K562 (cell line): ENCODE data around the gene ZNF384. TPM values are rescaled to one million over a fixed set of nuclear protein-coding genes. Genes with fewer than 3 reads are reported as not detected.

Source experiments
- CHD4 ChIP-seq: fragments of 200-600 bp; sonication (generic); IDR thresholded peaks from 3 replicates; pipeline ENCODE4 v1.6.1; 2012; ENCODE audit warnings: low read depth, mild to moderate bottlenecking, mixed read lengths, low read length, inconsistent platforms; ENCODE audit not compliant: insufficient read depth, insufficient replicate concordance, poor library complexity, severe bottlenecking
- HIVEP1 ChIP-seq: fragments of 250-450 bp; sonication (Bioruptor Pico); IDR thresholded peaks from 2 replicates; pipeline ENCODE4 v1.4.0; 2020; ENCODE audit warnings: mild to moderate bottlenecking
- HLTF ChIP-seq: fragments of 450-650 bp; IDR thresholded peaks from 2 replicates; pipeline ENCODE4 v1.6.1; 2016
- HMG20A ChIP-seq: fragments of 450-650 bp; formaldehyde crosslinking; conservative IDR thresholded peaks from 2 replicates; pipeline ENCODE4 v1.4.0; 2020; ENCODE audit warnings: mild to moderate bottlenecking, mixed read lengths
- KLF10 ChIP-seq: fragments of 250-450 bp; sonication (Bioruptor Pico); IDR thresholded peaks from 2 replicates; pipeline ENCODE4 v1.6.1; 2021; ENCODE audit warnings: matching md5 sums
- MBD2 ChIP-seq: sonication (generic); IDR thresholded peaks from 2 replicates; pipeline ENCODE4 v1.6.1; 2016; ENCODE audit warnings: low read depth, borderline replicate concordance
- NBN ChIP-seq: fragments of 450-650 bp; IDR thresholded peaks from 2 replicates; pipeline ENCODE4 v1.6.1; 2016; ENCODE audit warnings: low read depth, mild to moderate bottlenecking
- NONO ChIP-seq, 2 experiments: fragments of 200-400 bp in 1 of 2; fragments of 450-650 bp in 1 of 2; formaldehyde crosslinking in 1 of 2; IDR thresholded peaks; 2 replicates each; pipeline ENCODE4 v1.6.1; 2017; ENCODE audit warnings: low read depth in 2 of 2, mild to moderate bottlenecking in 2 of 2, moderate library complexity in 2 of 2, low read length in 1 of 2
- PCBP1 ChIP-seq: fragments of 200-400 bp; formaldehyde crosslinking; IDR thresholded peaks from 2 replicates; pipeline ENCODE4 v1.6.1; 2018; ENCODE audit warnings: mild to moderate bottlenecking, low read depth, low read length; ENCODE audit not compliant: poor library complexity, severe bottlenecking
- RCOR1 ChIP-seq, 2 experiments: IDR thresholded peaks; 2 replicates each; pipeline ENCODE4 v1.6.1; 2012; ENCODE audit warnings: low read depth in 2 of 2, low read length in 2 of 2, borderline replicate concordance in 1 of 2, improper control_type of control experiment in 1 of 2
- SMARCA5 ChIP-seq: fragments of 450-650 bp; IDR thresholded peaks from 2 replicates; pipeline ENCODE4 v1.6.1; 2016
- ZNF24 ChIP-seq: fragments of 450-650 bp; IDR thresholded peaks from 2 replicates; pipeline ENCODE4 v1.6.1; 2016
- ZNF280A ChIP-seq: fragments of 450-650 bp; IDR thresholded peaks from 2 replicates; pipeline ENCODE4 v1.6.1; 2018; ENCODE audit warnings: mild to moderate bottlenecking, low read depth; ENCODE audit not compliant: partially characterized antibody
- ZNF507 ChIP-seq: conservative IDR thresholded peaks from 2 replicates; pipeline ENCODE4 v1.6.1; 2017; ENCODE audit warnings: missing genetic modification characterization, missing compliant biosample characterization
- ZNF586 ChIP-seq: fragments of 450-650 bp; formaldehyde crosslinking; conservative IDR thresholded peaks from 2 replicates; pipeline ENCODE4 v1.4.0; 2020; ENCODE audit warnings: mild to moderate bottlenecking, moderate library complexity
- polyA plus RNA-seq, 8 experiments: library from polyadenylated mRNA; depleted of rRNA in 4 of 8; stranded (reverse) in 5 of 8; unstranded in 3 of 8; fragments of >200 nt; fragmentation: Nextera tagmentation in 2 of 8; fragmentation: Illumina TruSeq in 1 of 8; extraction: Ambion mirVana in 2 of 8; extraction: Trizol in 1 of 8; gene quantifications; 2 replicates each; pipeline versions ENCODE4 v1.2.1 to v1.2.3, GENCODE V29; 2011 to 2014; ENCODE audit warnings: inconsistent platforms in 1 of 8, missing spikeins in 1 of 8
- total RNA-seq, 7 experiments: library from RNA; depleted of rRNA in 6 of 7; stranded (reverse); fragments of >200 nt in 6 of 7; fragmentation: Illumina TruSeq in 2 of 7; extraction: Trizol in 2 of 7; gene quantifications; 2 replicates each; pipeline versions ENCODE4 v1.2.1 to v1.2.3, GENCODE V29; 2011 to 2021; ENCODE audit warnings: low replicate concordance in 1 of 7
- TF ChIP-seq, protein P1 (sequence below): conservative IDR thresholded peaks from 2 replicates; pipeline ENCODE4 v1.6.1; 2011; ENCODE audit warnings: low read depth, mild to moderate bottlenecking, low read length; ENCODE audit not compliant: control insufficient read depth
- TF ChIP-seq, protein P2 (sequence below): sonication (generic); formaldehyde crosslinking; IDR thresholded peaks from 2 replicates; pipeline ENCODE4 v1.8.0; 2022; ENCODE audit warnings: mild to moderate bottlenecking, missing genetic modification reagents
- TF ChIP-seq, protein P3 (sequence below): fragments of 200-400 bp; formaldehyde crosslinking; IDR thresholded peaks from 2 replicates; pipeline ENCODE4 v1.6.1; 2017; ENCODE audit warnings: mild to moderate bottlenecking, low read depth, low read length, moderate library complexity

Gene ZNF384
- total and polyA plus RNA-seq, 9 of the 15 experiments (the other 6 are each of a cell fraction or from before 2014, with no cell fraction given) = 0.36 to 64.8 (median 21.3) TPM

GRCh38 chr12:6662906-6663742, 26.1 kb downstream of the ZNF384 start, which contains the start of gene ING4 (continued):
- TF ChIP-seq, protein P1, sequence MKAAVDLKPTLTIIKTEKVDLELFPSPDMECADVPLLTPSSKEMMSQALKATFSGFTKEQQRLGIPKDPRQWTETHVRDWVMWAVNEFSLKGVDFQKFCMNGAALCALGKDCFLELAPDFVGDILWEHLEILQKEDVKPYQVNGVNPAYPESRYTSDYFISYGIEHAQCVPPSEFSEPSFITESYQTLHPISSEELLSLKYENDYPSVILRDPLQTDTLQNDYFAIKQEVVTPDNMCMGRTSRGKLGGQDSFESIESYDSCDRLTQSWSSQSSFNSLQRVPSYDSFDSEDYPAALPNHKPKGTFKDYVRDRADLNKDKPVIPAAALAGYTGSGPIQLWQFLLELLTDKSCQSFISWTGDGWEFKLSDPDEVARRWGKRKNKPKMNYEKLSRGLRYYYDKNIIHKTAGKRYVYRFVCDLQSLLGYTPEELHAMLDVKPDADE = peak; percentile 86
- TF ChIP-seq NONO (IDR thresholded peaks at IDR 0.05; ENCODE audit: low read depth in 2 of 2, low read length in 1 of 2) (no peak), PCBP1 (no peak), ZNF280A (no peak), NBN (peak; percentile 96), RCOR1 (IDR thresholded peaks at IDR 0.05; ENCODE audit: borderline replicate concordance in 1 of 2, low read depth in 2 of 2, low read length in 2 of 2) (no peak), CHD4 (no peak), ZNF507 (tag) (no peak), SMARCA5 (no peak), HLTF (no peak), ZNF24 (0 out of 2 replicates have a peak, but pooled peaks have one; percentile 8), HIVEP1 (no peak), MBD2 (peak; percentile 75), HMG20A (CRISPR knock-in tag) (no peak), KLF10 (no peak), ZNF586 (CRISPR knock-in tag) (no peak)
- TF ChIP-seq, protein P2, sequence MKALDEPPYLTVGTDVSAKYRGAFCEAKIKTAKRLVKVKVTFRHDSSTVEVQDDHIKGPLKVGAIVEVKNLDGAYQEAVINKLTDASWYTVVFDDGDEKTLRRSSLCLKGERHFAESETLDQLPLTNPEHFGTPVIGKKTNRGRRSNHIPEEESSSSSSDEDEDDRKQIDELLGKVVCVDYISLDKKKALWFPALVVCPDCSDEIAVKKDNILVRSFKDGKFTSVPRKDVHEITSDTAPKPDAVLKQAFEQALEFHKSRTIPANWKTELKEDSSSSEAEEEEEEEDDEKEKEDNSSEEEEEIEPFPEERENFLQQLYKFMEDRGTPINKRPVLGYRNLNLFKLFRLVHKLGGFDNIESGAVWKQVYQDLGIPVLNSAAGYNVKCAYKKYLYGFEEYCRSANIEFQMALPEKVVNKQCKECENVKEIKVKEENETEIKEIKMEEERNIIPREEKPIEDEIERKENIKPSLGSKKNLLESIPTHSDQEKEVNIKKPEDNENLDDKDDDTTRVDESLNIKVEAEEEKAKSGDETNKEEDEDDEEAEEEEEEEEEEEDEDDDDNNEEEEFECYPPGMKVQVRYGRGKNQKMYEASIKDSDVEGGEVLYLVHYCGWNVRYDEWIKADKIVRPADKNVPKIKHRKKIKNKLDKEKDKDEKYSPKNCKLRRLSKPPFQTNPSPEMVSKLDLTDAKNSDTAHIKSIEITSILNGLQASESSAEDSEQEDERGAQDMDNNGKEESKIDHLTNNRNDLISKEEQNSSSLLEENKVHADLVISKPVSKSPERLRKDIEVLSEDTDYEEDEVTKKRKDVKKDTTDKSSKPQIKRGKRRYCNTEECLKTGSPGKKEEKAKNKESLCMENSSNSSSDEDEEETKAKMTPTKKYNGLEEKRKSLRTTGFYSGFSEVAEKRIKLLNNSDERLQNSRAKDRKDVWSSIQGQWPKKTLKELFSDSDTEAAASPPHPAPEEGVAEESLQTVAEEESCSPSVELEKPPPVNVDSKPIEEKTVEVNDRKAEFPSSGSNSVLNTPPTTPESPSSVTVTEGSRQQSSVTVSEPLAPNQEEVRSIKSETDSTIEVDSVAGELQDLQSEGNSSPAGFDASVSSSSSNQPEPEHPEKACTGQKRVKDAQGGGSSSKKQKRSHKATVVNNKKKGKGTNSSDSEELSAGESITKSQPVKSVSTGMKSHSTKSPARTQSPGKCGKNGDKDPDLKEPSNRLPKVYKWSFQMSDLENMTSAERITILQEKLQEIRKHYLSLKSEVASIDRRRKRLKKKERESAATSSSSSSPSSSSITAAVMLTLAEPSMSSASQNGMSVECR = peak; percentile 53; the same call in 1 of the 2 replicates
- TF ChIP-seq, protein P3, sequence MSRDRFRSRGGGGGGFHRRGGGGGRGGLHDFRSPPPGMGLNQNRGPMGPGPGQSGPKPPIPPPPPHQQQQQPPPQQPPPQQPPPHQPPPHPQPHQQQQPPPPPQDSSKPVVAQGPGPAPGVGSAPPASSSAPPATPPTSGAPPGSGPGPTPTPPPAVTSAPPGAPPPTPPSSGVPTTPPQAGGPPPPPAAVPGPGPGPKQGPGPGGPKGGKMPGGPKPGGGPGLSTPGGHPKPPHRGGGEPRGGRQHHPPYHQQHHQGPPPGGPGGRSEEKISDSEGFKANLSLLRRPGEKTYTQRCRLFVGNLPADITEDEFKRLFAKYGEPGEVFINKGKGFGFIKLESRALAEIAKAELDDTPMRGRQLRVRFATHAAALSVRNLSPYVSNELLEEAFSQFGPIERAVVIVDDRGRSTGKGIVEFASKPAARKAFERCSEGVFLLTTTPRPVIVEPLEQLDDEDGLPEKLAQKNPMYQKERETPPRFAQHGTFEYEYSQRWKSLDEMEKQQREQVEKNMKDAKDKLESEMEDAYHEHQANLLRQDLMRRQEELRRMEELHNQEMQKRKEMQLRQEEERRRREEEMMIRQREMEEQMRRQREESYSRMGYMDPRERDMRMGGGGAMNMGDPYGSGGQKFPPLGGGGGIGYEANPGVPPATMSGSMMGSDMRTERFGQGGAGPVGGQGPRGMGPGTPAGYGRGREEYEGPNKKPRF = no peak
